ENCODE data around the gene BTLA.
A peak's percentile ranks its signal among the peaks of the same experiment; 100 is the strongest.

The BTLA gene

GRCh38 chr3:112492124-112492523 is 7.1 kb downstream of the BTLA start:
- Histone ChIP-seq H3K23ac (ENCODE audit: low read length in 2 of 2) (no peak overlapping the region), H3K4me3 (ENCODE audit: insufficient read depth in 1 of 2, low read depth in 1 of 2, low read length in 2 of 2) (no peak overlapping the region), H3K9me3 (ENCODE audit: control insufficient read depth, low read length) (no peaks in the 10 kb centered on the region), H3K4me1 (ENCODE audit: control insufficient read depth, insufficient read depth, low read depth, low read length) (no peaks in the 10 kb centered on the region), H3K27me3 (ENCODE audit: control insufficient read depth in 1 of 2, insufficient read depth in 1 of 2, low read length in 2 of 2) (no peaks in the 10 kb centered on the region), H4K91ac (ENCODE audit: low read length) (no peak overlapping the region), H2AK5ac (ENCODE audit: low read length, severe bottlenecking) (no peak overlapping the region), H3K4me2 (ENCODE audit: low read length, poor library complexity, severe bottlenecking) (no peak overlapping the region), H3K4ac (ENCODE audit: low read depth in 1 of 2, low read length in 2 of 2) (no peak overlapping the region), H2BK120ac (ENCODE audit: low read depth, low read length) (no peak overlapping the region), H2BK5ac (ENCODE audit: low read depth, low read length, poor library complexity, severe bottlenecking) (no peak overlapping the region), H3K79me1 (replicated peaks; ENCODE audit: low read length, poor library complexity, severe bottlenecking) (no peaks in the 10 kb centered on the region), H3K18ac (ENCODE audit: low read depth in 1 of 2, low read length in 2 of 2) (no peak overlapping the region), H2BK12ac (ENCODE audit: low read length in 2 of 2) (no peak overlapping the region), H3K14ac (ENCODE audit: low read length in 2 of 2) (no peak overlapping the region), H3K36me3 (ENCODE audit: control insufficient read depth in 1 of 2, insufficient read depth in 2 of 2, low read depth in 1 of 2, low read length in 2 of 2) (no peaks in the 10 kb centered on the region), H4K8ac (ENCODE audit: low read length) (no peak overlapping the region), H2AFZ (ENCODE audit: low read depth, low read length) (no peak overlapping the region), H3K27ac (ENCODE audit: low read length, poor library complexity, severe bottlenecking) (no peak overlapping the region), H3K9ac (ENCODE audit: low read length) (no peak overlapping the region), H2BK15ac (ENCODE audit: low read depth, poor library complexity, severe bottlenecking) (no peak overlapping the region)
- no peak for DNase-seq
- WGBS: 91% methylated on average over 1 of the region's 1 CpG

- H4K8ac ChIP-seq (ENCODE audit: low read length): no peak overlapping the region
- H3K9ac ChIP-seq (ENCODE audit: low read length): no peak overlapping the region
- no peaks in the 10 kb centered on the region for H3K27me3 ChIP-seq (ENCODE audit: control insufficient read depth in 1 of 2, insufficient read depth in 1 of 2, low read length in 2 of 2)
- H3K18ac ChIP-seq (ENCODE audit: low read depth in 1 of 2, low read length in 2 of 2): no peak overlapping the region
- H3K4me1 ChIP-seq (ENCODE audit: control insufficient read depth, insufficient read depth, low read depth, low read length): no peaks in the 10 kb centered on the region
- H3K4ac ChIP-seq (ENCODE audit: low read depth in 1 of 2, low read length in 2 of 2): no peak overlapping the region
- no peaks in the 10 kb centered on the region for H3K79me1 ChIP-seq (replicated peaks; ENCODE audit: low read length, poor library complexity, severe bottlenecking)
- no peak for DNase-seq
- H2BK12ac ChIP-seq (ENCODE audit: low read length in 2 of 2): no peak overlapping the region
- no peak overlapping the region for H2BK120ac ChIP-seq (ENCODE audit: low read depth, low read length)
- H2BK15ac ChIP-seq (ENCODE audit: low read depth, poor library complexity, severe bottlenecking): no peak overlapping the region
- no peaks in the 10 kb centered on the region for H3K9me3 ChIP-seq (ENCODE audit: control insufficient read depth, low read length)
- no peak overlapping the region for H4K91ac ChIP-seq (ENCODE audit: low read length)
- H3K23ac ChIP-seq (ENCODE audit: low read length in 2 of 2): no peak overlapping the region
- H2AFZ ChIP-seq (ENCODE audit: low read depth, low read length): no peak overlapping the region
- no peak overlapping the region for H3K4me3 ChIP-seq (ENCODE audit: insufficient read depth in 1 of 2, low read depth in 1 of 2, low read length in 2 of 2)
- H3K14ac ChIP-seq (ENCODE audit: low read length in 2 of 2): no peak overlapping the region
- H3K27ac ChIP-seq (ENCODE audit: low read length, poor library complexity, severe bottlenecking): no peak overlapping the region
- H3K36me3 ChIP-seq (ENCODE audit: control insufficient read depth in 1 of 2, insufficient read depth in 2 of 2, low read depth in 1 of 2, low read length in 2 of 2): no peaks in the 10 kb centered on the region
- no peak overlapping the region for H2BK5ac ChIP-seq (ENCODE audit: low read depth, low read length, poor library complexity, severe bottlenecking)
- no peak overlapping the region for H2AK5ac ChIP-seq (ENCODE audit: low read length, severe bottlenecking)
- no peak overlapping the region for H3K4me2 ChIP-seq (ENCODE audit: low read length, poor library complexity, severe bottlenecking)
These were observed 7.9 kb downstream of the BTLA start for GRCh38 chr3:112491373-112491772.

DNA sequence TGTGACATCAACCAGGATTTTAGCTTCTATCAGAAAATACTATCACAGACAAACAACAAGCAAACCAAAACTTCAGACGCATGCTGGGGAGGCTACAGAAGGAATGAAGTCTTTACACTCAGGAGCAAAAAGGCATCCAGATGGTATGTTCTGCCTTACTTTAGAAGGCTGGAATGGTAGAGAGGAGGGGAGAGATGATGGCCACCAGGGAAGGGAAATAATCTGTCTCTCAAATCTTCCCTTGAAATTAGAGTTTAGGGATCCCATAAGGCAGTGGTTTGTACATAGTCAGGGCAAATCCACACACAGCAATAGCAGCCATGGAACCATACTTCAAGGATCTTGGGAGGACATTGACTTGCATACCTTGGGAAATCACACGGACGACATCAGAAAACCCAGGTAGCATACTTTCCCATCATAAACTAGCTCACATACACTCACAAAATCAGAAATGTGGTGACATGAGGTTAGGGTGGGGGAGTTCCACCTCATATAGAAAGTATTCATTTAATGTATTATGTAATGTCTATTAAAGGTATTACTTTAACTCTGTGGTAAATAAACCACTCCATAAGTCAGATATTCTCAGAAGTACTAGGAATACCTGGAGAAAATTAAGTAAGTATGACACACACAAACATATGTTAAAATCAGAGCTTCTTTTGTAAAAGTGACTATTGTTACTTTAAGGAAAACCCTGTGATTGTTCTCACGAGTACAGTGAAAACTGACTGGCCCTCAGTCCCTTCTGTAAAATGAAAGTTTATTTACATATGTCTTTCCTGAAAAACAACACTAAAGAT is 9.4 kb downstream of the BTLA start:
- no peak overlapping the region for H2BK12ac ChIP-seq (ENCODE audit: low read length in 2 of 2)
- no peak overlapping the region for H2BK5ac ChIP-seq (ENCODE audit: low read depth, low read length, poor library complexity, severe bottlenecking)
- no peak overlapping the region for H3K9ac ChIP-seq (ENCODE audit: low read length)
- H3K27ac ChIP-seq (ENCODE audit: low read length, poor library complexity, severe bottlenecking): no peak overlapping the region
- H3K9me3 ChIP-seq (ENCODE audit: control insufficient read depth, low read length): no peaks in the 10 kb centered on the region
- H2AK5ac ChIP-seq (ENCODE audit: low read length, severe bottlenecking): no peak overlapping the region
- H3K27me3 ChIP-seq (ENCODE audit: control insufficient read depth in 1 of 2, insufficient read depth in 1 of 2, low read length in 2 of 2): no peaks in the 10 kb centered on the region
- no peaks in the 10 kb centered on the region for H3K36me3 ChIP-seq (ENCODE audit: control insufficient read depth in 1 of 2, insufficient read depth in 2 of 2, low read depth in 1 of 2, low read length in 2 of 2)
- no peak overlapping the region for H3K4me3 ChIP-seq (ENCODE audit: insufficient read depth in 1 of 2, low read depth in 1 of 2, low read length in 2 of 2)
- H3K4ac ChIP-seq (ENCODE audit: low read depth in 1 of 2, low read length in 2 of 2): no peak overlapping the region
- H3K4me1 ChIP-seq (ENCODE audit: control insufficient read depth, insufficient read depth, low read depth, low read length): no peaks in the 10 kb centered on the region
- H2AFZ ChIP-seq (ENCODE audit: low read depth, low read length): no peak overlapping the region
- no peak overlapping the region for H2BK15ac ChIP-seq (ENCODE audit: low read depth, poor library complexity, severe bottlenecking)
- no peaks in the 10 kb centered on the region for H3K79me1 ChIP-seq (replicated peaks; ENCODE audit: low read length, poor library complexity, severe bottlenecking)
- H3K14ac ChIP-seq (ENCODE audit: low read length in 2 of 2): no peak overlapping the region
- 90% methylated on average over 1 of the region's 4 CpGs for WGBS
- no peak overlapping the region for H3K18ac ChIP-seq (ENCODE audit: low read depth in 1 of 2, low read length in 2 of 2)
- DNase-seq: no peak
- no peak overlapping the region for H2BK120ac ChIP-seq (ENCODE audit: low read depth, low read length)
- H4K8ac ChIP-seq (ENCODE audit: low read length): no peak overlapping the region
- H3K4me2 ChIP-seq (ENCODE audit: low read length, poor library complexity, severe bottlenecking): no peak overlapping the region
- no peak overlapping the region for H3K23ac ChIP-seq (ENCODE audit: low read length in 2 of 2)
- H4K91ac ChIP-seq (ENCODE audit: low read length): no peak overlapping the region

- H3K36me3 ChIP-seq (ENCODE audit: control insufficient read depth in 1 of 2, insufficient read depth in 2 of 2, low read depth in 1 of 2, low read length in 2 of 2): no peaks in the 10 kb centered on the region
- H2BK15ac ChIP-seq (ENCODE audit: low read depth, poor library complexity, severe bottlenecking): no peak overlapping the region
- H2BK5ac ChIP-seq (ENCODE audit: low read depth, low read length, poor library complexity, severe bottlenecking): no peak overlapping the region
- H4K91ac ChIP-seq (ENCODE audit: low read length): no peak overlapping the region
- no peaks in the 10 kb centered on the region for H3K79me1 ChIP-seq (replicated peaks; ENCODE audit: low read length, poor library complexity, severe bottlenecking)
- H3K4ac ChIP-seq (ENCODE audit: low read depth in 1 of 2, low read length in 2 of 2): no peak overlapping the region
- H3K4me1 ChIP-seq (ENCODE audit: control insufficient read depth, insufficient read depth, low read depth, low read length): no peaks in the 10 kb centered on the region
- H3K4me3 ChIP-seq (ENCODE audit: insufficient read depth in 1 of 2, low read depth in 1 of 2, low read length in 2 of 2): no peak overlapping the region
- H3K9me3 ChIP-seq (ENCODE audit: control insufficient read depth, low read length): no peaks in the 10 kb centered on the region
- no peak overlapping the region for H3K14ac ChIP-seq (ENCODE audit: low read length in 2 of 2)
- no peak overlapping the region for H2AFZ ChIP-seq (ENCODE audit: low read depth, low read length)
- no peak overlapping the region for H2AK5ac ChIP-seq (ENCODE audit: low read length, severe bottlenecking)
- no peaks in the 10 kb centered on the region for H3K27me3 ChIP-seq (ENCODE audit: control insufficient read depth in 1 of 2, insufficient read depth in 1 of 2, low read length in 2 of 2)
- WGBS: 67% methylated on average over 7 of the region's 7 CpGs
- no peak overlapping the region for H3K27ac ChIP-seq (ENCODE audit: low read length, poor library complexity, severe bottlenecking)
- H2BK120ac ChIP-seq (ENCODE audit: low read depth, low read length): no peak overlapping the region
- no peak overlapping the region for H3K23ac ChIP-seq (ENCODE audit: low read length in 2 of 2)
- H4K8ac ChIP-seq (ENCODE audit: low read length): no peak overlapping the region
- DNase-seq: peak; percentile 65
- no peak overlapping the region for H3K4me2 ChIP-seq (ENCODE audit: low read length, poor library complexity, severe bottlenecking)
- H2BK12ac ChIP-seq (ENCODE audit: low read length in 2 of 2): no peak overlapping the region
- H3K18ac ChIP-seq (ENCODE audit: low read depth in 1 of 2, low read length in 2 of 2): no peak overlapping the region
- H3K9ac ChIP-seq (ENCODE audit: low read length): no peak overlapping the region
These were observed 12.3 kb downstream of the BTLA start for GRCh38 chr3:112486811-112487505.

Data from mesenchymal stem cell (in vitro differentiated cells and primary cell).